GM23338 (cell line): Measurements from ENCODE around the gene DAB1. TPM values are rescaled to one million over a fixed set of nuclear protein-coding genes. Genes with fewer than 3 reads are reported as not detected.

Experiments
- CREB1 ChIP-seq: fragments of 250-450 bp; sonication (Bioruptor Pico); IDR thresholded peaks from 2 replicates; pipeline ENCODE4 v1.5.0; 2020; ENCODE audit warnings: low read depth, mild to moderate bottlenecking, moderate library complexity
- EZH2 ChIP-seq: fragments of 200-600 bp; sonication (generic); IDR thresholded peaks from one replicate; pipeline ENCODE4 v1.8.0; 2017; ENCODE audit warnings: antibody characterized with exemption, mild to moderate bottlenecking, low read depth; ENCODE audit not compliant: unreplicated experiment
- EZH2phosphoT487 ChIP-seq: fragments of 200-600 bp; sonication (generic); IDR thresholded peaks from one replicate; pipeline ENCODE4 v1.8.1; 2018; ENCODE audit warnings: antibody characterized with exemption; ENCODE audit not compliant: unreplicated experiment
- JUNB ChIP-seq: IDR thresholded peaks from one replicate; pipeline ENCODE4 v1.6.1; 2016; ENCODE audit warnings: antibody characterized with exemption; ENCODE audit not compliant: unreplicated experiment
- NANOG ChIP-seq: IDR thresholded peaks from 2 replicates; pipeline ENCODE4 v1.6.1; 2016; ENCODE audit warnings: antibody characterized with exemption, borderline replicate concordance
- POLR2AphosphoS5 ChIP-seq: IDR thresholded peaks from 2 replicates; pipeline ENCODE4 v1.6.1; 2016; ENCODE audit warnings: antibody characterized with exemption, low read depth
- STAT1 ChIP-seq: IDR thresholded peaks from one replicate; pipeline ENCODE4 v1.6.1; 2016; ENCODE audit warnings: antibody characterized with exemption; ENCODE audit not compliant: unreplicated experiment
- ZNF331 ChIP-seq: fragments of 250-450 bp; sonication (Bioruptor Pico); IDR thresholded peaks from 2 replicates; pipeline ENCODE4 v1.5.0; 2020; ENCODE audit warnings: low read depth, mild to moderate bottlenecking, moderate library complexity
- polyA plus RNA-seq: library from polyadenylated mRNA; unstranded; fragments of >200 nt; fragmentation: Nextera tagmentation; extraction: Ambion mirVana; gene quantifications from 2 replicates; pipeline ENCODE4 v1.2.1, GENCODE V29; 2016
- total RNA-seq: library from RNA; depleted of rRNA; stranded (reverse); fragments of >200 nt; shearing (Covaris generic); gene quantifications from 2 replicates; pipeline ENCODE4 v1.2.3, GENCODE V29; 2014
- TF ChIP-seq, protein P1 (sequence below): fragments of 250-450 bp; sonication (Bioruptor Pico); IDR thresholded peaks from 2 replicates; pipeline ENCODE4 v1.5.0; 2020; ENCODE audit warnings: mild to moderate bottlenecking, moderate library complexity
- TF ChIP-seq, protein P2 (sequence below): IDR thresholded peaks from one replicate; pipeline ENCODE4 v1.6.1; 2018; ENCODE audit warnings: antibody characterized with exemption; ENCODE audit not compliant: unreplicated experiment

The DAB1 gene
- total and polyA plus RNA-seq, 2 experiments from 2014 or later, result 12.8 to 14.5 TPM

DNA sequence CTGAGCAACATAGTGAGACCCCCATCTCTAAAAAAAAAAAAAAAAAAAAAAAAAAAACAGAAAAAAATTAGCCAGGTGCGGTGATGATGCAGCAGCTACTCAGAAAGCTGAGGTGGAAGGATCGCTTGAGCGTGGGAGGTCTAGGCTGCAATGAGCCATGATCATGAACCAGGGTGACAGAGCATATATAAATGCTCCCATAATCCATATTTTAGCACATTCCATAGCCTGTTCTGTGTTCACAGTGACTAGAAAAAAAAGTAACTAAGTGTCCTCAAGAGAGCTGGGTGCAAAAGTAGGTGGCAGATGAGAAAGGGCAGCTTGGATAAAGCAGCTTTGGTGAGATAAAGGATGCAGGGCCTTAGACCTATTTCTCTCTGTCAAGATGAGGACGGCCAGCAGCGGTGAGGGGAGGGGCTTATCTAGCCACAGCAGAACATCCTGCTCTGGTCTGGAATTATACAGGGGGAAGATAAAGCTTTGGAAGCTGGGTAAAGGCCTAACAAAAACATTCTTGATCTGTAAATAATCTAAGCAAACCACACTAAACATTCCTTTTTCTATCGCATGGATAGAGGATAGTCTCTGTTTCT lies 205.3 kb downstream of the DAB1 start (continued):
- TF ChIP-seq, protein P1, sequence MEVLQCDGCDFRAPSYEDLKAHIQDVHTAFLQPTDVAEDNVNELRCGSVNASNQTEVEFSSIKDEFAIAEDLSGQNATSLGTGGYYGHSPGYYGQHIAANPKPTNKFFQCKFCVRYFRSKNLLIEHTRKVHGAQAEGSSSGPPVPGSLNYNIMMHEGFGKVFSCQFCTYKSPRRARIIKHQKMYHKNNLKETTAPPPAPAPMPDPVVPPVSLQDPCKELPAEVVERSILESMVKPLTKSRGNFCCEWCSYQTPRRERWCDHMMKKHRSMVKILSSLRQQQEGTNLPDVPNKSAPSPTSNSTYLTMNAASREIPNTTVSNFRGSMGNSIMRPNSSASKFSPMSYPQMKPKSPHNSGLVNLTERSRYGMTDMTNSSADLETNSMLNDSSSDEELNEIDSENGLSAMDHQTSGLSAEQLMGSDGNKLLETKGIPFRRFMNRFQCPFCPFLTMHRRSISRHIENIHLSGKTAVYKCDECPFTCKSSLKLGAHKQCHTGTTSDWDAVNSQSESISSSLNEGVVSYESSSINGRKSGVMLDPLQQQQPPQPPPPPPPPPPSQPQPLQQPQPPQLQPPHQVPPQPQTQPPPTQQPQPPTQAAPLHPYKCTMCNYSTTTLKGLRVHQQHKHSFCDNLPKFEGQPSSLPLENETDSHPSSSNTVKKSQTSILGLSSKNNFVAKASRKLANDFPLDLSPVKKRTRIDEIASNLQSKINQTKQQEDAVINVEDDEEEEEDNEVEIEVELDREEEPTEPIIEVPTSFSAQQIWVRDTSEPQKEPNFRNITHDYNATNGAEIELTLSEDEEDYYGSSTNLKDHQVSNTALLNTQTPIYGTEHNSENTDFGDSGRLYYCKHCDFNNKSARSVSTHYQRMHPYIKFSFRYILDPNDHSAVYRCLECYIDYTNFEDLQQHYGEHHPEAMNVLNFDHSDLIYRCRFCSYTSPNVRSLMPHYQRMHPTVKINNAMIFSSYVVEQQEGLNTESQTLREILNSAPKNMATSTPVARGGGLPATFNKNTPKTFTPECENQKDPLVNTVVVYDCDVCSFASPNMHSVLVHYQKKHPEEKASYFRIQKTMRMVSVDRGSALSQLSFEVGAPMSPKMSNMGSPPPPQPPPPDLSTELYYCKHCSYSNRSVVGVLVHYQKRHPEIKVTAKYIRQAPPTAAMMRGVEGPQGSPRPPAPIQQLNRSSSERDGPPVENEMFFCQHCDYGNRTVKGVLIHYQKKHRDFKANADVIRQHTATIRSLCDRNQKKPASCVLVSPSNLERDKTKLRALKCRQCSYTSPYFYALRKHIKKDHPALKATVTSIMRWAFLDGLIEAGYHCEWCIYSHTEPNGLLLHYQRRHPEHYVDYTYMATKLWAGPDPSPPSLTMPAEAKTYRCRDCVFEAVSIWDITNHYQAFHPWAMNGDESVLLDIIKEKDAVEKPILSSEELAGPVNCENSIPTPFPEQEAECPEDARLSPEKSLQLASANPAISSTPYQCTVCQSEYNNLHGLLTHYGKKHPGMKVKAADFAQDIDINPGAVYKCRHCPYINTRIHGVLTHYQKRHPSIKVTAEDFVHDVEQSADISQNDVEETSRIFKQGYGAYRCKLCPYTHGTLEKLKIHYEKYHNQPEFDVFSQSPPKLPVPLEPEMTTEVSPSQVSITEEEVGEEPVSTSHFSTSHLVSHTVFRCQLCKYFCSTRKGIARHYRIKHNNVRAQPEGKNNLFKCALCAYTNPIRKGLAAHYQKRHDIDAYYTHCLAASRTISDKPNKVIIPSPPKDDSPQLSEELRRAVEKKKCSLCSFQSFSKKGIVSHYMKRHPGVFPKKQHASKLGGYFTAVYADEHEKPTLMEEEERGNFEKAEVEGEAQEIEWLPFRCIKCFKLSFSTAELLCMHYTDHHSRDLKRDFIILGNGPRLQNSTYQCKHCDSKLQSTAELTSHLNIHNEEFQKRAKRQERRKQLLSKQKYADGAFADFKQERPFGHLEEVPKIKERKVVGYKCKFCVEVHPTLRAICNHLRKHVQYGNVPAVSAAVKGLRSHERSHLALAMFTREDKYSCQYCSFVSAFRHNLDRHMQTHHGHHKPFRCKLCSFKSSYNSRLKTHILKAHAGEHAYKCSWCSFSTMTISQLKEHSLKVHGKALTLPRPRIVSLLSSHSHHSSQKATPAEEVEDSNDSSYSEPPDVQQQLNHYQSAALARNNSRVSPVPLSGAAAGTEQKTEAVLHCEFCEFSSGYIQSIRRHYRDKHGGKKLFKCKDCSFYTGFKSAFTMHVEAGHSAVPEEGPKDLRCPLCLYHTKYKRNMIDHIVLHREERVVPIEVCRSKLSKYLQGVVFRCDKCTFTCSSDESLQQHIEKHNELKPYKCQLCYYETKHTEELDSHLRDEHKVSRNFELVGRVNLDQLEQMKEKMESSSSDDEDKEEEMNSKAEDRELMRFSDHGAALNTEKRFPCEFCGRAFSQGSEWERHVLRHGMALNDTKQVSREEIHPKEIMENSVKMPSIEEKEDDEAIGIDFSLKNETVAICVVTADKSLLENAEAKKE (CRISPR knock-in tag), result no peak
- TF ChIP-seq EZH2 (no peak), NANOG (no peak), POLR2AphosphoS5 (no peak), CREB1 (CRISPR knock-in tag) (no peak), ZNF331 (CRISPR knock-in tag) (no peak), JUNB (no peak), STAT1 (no peak), EZH2phosphoT487 (no peak)
- TF ChIP-seq, protein P2, sequence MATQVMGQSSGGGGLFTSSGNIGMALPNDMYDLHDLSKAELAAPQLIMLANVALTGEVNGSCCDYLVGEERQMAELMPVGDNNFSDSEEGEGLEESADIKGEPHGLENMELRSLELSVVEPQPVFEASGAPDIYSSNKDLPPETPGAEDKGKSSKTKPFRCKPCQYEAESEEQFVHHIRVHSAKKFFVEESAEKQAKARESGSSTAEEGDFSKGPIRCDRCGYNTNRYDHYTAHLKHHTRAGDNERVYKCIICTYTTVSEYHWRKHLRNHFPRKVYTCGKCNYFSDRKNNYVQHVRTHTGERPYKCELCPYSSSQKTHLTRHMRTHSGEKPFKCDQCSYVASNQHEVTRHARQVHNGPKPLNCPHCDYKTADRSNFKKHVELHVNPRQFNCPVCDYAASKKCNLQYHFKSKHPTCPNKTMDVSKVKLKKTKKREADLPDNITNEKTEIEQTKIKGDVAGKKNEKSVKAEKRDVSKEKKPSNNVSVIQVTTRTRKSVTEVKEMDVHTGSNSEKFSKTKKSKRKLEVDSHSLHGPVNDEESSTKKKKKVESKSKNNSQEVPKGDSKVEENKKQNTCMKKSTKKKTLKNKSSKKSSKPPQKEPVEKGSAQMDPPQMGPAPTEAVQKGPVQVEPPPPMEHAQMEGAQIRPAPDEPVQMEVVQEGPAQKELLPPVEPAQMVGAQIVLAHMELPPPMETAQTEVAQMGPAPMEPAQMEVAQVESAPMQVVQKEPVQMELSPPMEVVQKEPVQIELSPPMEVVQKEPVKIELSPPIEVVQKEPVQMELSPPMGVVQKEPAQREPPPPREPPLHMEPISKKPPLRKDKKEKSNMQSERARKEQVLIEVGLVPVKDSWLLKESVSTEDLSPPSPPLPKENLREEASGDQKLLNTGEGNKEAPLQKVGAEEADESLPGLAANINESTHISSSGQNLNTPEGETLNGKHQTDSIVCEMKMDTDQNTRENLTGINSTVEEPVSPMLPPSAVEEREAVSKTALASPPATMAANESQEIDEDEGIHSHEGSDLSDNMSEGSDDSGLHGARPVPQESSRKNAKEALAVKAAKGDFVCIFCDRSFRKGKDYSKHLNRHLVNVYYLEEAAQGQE, result no peak
